C4-2B (cell line): ENCODE results near the gene TRIM69.

Source experiments
- ZFX ChIP-seq: fragments of 450-650 bp; IDR thresholded peaks from 2 replicates; pipeline ENCODE4 v1.6.1; 2017
- TF ChIP-seq, protein P1 (sequence below): fragments of 450-650 bp; conservative IDR thresholded peaks from 2 replicates; pipeline ENCODE4 v1.5.1; 2017; ENCODE audit warnings: mild to moderate bottlenecking

DNA sequence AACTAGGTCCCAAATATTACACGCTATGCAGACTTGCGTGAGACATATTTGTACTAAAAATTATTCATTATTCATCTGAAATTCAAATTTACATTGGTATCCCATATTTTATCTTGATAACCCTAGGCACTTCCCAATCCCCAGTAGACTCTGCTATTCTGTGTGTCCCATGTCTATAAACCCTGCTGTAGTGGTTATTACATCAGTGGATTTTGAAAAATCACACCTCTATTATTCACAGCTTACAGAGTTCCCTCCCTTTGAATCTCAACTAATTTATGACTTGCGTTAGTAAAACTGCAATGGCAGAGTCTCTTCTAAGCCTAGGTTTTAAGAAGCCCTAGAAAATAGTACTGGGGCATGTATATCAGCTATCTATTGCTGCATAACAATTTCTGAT, 54.3 kb downstream of the TRIM69 start:
- TF ChIP-seq, protein P1, sequence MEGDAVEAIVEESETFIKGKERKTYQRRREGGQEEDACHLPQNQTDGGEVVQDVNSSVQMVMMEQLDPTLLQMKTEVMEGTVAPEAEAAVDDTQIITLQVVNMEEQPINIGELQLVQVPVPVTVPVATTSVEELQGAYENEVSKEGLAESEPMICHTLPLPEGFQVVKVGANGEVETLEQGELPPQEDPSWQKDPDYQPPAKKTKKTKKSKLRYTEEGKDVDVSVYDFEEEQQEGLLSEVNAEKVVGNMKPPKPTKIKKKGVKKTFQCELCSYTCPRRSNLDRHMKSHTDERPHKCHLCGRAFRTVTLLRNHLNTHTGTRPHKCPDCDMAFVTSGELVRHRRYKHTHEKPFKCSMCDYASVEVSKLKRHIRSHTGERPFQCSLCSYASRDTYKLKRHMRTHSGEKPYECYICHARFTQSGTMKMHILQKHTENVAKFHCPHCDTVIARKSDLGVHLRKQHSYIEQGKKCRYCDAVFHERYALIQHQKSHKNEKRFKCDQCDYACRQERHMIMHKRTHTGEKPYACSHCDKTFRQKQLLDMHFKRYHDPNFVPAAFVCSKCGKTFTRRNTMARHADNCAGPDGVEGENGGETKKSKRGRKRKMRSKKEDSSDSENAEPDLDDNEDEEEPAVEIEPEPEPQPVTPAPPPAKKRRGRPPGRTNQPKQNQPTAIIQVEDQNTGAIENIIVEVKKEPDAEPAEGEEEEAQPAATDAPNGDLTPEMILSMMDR, result no peak
- no peak for TF ChIP-seq ZFX
